Activated CD4-positive, CD25-positive, alpha-beta regulatory T cell (primary cell): Measurements from ENCODE around the gene GPHN.

Experiments
- DNase-seq, 4 experiments: peaks; one replicate each; lab custom pipeline; 2025; lab: John Stamatoyannopoulos, UW

The GPHN gene

GRCh38 chr14:66600416-66600815 is 92.5 kb downstream of the GPHN start:
- no peak for DNase-seq

DNA sequence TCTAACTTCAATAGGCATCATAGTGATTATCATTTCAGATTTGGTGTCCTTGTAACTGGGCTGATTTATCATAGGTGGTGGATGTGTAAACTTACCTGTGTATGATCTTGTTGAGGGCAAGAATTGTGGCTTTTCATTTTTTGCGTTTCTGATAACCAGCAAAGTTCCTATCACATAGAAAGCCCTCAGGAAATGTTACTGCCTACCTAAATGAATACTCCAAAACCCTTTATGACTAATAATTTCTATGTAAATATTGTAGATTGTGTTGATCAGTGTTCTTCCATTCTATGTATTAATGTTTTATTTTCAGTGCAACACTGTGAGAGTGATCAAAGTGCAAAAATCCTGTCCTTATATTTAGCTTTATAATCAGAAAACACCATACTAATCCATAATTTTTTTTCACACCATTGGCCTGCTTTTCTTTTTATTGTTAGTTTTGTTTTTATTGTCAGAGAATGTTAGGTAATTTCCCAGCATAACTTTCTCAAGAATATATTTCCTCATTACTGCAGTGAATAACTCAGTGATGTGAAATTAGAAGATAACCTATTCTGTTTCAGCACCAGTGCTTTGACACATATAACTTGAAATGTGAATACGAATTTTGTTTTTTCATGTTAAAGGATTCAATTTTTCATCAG is 94.1 kb downstream of the GPHN start:
- no peak for DNase-seq

GRCh38 chr14:66603945-66604344 is 96.0 kb downstream of the GPHN start:
- no peak for DNase-seq

DNA sequence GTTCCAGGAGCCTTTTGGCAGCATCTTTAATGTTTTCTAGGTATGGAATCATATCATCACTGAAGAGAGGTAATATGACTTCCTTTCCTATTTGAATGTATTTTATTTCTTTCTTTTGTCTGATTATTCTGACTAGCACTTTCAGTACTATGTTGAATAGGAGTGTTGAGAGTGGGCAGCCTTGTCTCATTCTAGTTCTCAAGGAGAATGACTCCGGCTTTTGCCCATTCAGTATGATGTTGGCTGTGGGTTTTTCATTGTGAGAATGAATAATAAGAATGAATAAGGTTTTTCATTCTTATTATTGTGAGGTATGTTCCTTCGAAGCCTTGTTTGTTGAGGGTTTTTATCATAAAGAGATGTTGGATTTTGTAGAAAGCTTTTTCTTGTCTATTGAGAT is 98.9 kb downstream of the GPHN start:
- DNase-seq = no peak

GRCh38 chr14:66610154-66610563 is 102.2 kb downstream of the GPHN start:
- no peak for DNase-seq

- DNase-seq = no peak
Observed at GRCh38 chr14:66613344-66613743, 105.4 kb downstream of the GPHN start.

DNA sequence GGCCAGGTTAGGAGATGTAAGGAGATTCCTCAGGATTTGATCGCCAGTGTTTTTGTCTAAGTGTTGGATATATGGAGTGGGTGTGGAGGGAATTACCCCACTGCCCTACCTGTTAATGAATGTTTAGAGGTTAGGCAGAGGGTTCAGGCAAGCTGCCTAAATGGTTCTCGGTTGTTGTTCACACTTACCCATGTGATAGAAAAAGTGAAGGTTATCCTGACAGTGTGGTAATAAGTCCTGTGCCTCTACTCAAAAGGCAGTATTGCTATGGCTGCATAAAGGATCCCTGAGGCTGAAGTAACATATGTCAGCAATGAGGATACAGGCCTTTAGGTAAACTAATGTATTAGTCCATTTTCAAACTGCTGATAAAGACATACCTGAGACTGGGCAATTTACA is 112.0 kb downstream of the GPHN start:
- DNase-seq = no peak

DNA sequence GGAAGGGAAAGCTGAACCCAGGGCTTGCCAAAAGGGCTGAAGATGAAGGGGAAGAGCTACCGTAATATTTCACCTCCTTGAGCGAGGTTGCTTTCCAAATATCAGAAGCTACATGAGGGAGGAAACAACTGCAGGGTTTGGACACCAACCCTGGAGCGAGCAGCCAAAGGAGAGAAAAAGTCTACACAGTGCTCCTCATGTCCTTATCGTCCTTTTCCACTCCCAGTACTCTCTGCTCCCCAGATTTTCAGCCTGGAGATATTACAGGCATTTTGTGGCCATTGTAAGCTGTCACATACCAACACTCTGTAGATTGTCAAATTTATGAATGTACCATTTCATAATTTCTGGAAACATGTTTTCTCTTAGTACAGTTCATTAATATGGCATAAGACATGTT is 115.9 kb downstream of the GPHN start:
- DNase-seq = no peak

- peak in 1 of 4 experiments; percentile 1 for DNase-seq
Observed at GRCh38 chr14:66624336-66624937, 116.5 kb downstream of the GPHN start.

DNA sequence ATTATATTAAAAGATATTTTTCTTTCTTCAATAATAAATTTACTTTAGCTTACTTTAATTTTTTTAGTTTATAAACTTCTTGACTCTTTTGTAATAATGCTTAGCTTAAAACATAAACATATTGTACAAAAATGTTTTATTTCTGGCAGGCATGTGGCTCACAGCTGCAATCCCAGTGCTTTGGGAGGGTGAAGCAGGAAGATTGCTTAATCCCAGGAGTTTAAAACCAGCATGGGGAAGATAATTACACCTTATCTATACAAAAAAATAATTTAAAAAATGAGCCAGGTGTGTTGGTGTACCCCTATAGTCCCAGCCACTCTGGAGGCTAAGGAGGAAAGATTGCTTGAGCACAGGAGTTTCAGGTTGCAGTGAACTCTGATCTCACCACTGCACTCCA is 120.7 kb downstream of the GPHN start:
- no peak for DNase-seq

- no peak for DNase-seq
Observed at GRCh38 chr14:66629499-66629898, 121.6 kb downstream of the GPHN start.

- no peak for DNase-seq
Observed at GRCh38 chr14:66634876-66635275, 126.9 kb downstream of the GPHN start.

DNA sequence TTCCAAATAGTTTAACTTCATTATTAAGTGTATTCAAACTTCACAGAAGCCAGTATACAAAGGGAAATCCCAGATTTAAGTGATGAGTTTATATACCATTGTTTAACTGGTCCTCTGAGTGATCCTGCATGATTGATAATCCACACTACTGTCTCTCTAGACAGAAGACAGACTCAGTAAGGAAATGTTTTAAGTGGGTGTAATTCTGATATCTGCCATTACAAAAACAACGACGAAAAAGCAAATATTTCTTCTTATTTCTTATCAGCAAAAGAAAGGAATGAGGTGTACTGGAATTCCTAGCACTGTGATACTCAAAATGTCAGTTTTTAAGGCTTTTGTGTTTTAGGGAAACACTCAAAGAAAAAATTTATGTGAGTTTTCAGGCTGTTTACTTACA is 127.5 kb downstream of the GPHN start:
- no peak for DNase-seq

- DNase-seq = no peak
Observed at GRCh38 chr14:66636240-66636639, 128.3 kb downstream of the GPHN start.

DNA sequence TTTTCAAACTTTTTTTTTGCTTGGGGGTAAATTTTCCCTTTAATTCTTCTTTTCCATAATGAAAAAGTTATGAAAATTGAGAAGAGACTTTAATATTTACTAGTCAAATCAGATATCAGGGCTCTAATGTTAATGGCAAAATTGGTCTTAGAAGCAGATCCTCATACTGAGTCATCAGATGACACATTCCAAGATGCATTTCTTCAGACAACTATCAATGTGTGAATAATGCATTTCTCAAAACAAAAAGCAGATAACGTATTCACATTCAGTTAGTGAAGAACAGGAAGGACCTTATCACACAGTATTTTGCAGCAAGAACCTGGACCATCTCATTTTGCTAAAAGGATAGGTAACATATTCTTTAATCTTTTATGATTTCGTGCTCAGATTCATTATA is 130.7 kb downstream of the GPHN start:
- DNase-seq = no peak

DNA sequence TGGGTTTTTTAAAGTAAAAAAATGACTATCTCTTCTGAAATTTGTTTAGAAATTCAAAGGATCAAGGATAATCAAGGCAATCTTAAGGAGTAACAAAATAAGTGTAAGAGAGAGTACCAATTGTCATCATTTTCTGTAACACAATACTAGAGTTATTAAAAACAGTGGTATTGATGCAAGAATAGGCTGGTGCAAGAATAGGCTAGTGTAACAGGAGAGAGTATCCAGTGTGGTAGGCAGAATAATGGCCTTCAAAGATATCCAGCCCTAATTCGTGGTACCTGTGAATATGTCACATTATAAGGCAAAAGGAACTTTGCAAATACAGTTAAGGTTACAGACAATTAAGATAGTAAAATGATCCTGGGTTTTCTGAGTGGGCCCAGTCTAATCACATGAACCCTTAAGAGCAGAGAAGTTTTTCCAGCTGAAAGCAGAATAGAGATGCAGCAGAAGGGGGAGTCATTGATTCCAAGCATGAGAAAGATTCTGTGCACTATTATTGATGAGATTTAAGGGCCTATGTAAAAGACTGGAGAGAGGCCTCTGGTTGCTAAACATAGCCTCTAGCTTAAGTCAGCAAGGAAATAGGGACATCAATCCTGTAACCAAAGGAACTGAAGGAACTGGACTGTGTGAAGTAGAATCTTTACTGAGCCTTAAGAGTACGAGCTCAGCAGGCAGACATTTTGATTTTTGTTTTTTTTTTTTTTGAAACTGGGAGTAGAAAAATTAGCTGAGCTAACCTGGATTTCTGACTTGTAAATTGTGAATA is 134.1 kb downstream of the GPHN start:
- no peak for DNase-seq

- no peak for DNase-seq
Observed at GRCh38 chr14:66643344-66643743, 135.4 kb downstream of the GPHN start.

DNA sequence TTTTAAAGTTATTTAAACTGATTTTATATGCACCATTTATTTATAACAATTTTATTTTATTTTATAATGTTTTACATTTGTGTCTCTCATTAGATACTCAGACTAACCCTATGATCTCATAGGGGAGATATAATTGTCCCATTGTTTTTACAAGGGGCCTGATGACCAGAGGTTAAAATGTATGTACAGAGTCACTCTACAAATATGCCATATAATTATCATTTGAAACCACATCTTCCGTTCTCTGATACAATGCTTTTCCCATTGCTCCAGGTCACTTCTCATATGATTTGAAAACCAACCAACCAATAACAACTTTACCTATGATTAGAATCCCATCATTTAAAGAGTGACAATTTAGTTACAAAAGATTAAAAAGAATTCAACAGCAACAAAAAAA is 137.8 kb downstream of the GPHN start:
- no peak for DNase-seq

DNA sequence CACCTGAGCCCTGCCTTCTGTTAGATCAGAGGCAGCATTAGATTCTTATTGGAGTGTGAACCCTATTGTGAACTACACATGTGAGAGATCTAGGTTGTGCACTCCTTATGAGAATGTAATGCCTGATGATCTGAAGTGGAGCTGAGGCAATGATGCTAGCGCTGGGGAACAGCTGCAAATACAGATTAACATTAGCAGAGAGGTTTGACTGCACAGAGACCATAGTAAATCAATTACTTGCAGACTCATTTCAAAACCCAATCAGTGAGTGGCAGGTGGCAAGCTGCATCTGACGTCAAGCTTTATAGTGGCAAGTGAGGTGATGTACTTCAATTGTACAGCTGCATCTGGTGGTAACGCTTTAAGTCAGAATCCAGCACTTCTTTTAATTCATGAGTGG is 141.6 kb downstream of the GPHN start:
- DNase-seq = no peak

- DNase-seq = no peak
Observed at GRCh38 chr14:66650491-66650911, 142.6 kb downstream of the GPHN start.

DNA sequence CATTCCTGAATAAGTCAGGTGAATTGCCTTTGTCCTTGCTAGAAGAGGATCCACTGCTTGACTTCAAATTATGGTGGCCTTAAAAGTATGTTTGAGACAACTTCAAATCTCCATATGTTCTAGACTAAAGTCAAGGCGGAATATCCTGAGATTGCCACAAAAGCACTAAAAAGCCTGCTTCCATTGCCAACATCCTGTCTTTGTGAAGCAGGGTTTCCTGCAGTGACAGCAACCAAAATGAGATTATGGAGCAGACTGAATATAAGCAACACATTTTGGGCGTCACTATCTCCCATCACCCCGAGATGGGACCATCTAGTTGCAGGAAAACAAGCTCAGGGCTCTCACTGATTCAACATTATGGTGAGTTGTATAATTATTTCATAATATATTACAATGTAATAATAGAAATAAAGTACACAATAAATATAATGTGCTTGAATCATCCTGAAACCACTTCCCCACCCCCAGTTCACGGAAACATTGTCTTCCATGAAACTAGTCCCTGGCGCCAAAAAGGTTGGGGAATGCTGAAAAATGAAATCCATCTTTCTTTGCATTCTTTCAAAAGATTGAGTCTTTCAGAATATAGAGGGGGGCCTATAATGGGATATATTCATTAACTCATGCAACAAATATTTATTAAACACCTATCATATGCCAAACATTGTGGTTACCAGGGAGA is 143.7 kb downstream of the GPHN start:
- DNase-seq = no peak

DNA sequence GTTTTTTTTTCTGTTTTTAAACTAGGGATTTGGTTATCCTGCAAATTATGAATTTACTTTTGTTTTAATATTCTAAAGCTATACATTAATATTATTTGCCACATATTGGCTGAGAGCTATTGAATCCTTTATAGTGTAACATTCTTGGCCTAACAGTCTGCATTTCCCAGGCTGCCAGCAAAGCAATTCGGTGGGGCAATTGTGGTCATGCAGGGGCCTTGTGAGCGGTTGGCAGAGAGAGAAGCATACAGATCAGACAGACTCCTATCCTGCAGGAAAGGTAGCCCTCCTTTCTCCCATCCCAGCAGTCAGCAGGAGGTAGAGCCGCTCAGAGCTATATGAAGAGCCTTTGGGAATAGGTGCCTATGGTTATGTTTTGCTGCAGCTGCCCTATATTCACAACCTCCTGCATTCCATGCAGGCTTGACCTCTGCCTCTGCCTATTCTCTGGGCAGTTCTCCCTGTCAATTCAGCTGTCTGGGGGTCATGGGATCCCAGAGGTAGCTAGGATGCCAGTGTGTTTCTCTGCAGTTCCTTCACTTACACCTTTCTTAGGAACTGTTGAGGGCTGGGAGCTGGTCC is 144.7 kb downstream of the GPHN start:
- DNase-seq = no peak
